Caco-2 (cell line): ENCODE results near the gene PPARD. TPM values are rescaled to one million over a fixed set of nuclear protein-coding genes. Genes with fewer than 3 reads are reported as not detected.

Experiments
- BruUV-seq: library from RNA; stranded (reverse); fragments of 400-500 nt; replicated peaks from 2 replicates; lab custom pipeline; 2021; lab: Mats Ljungman, UMichigan
- CTCF ChIA-PET: fragments of 300-600 bp; sonication (Branson Sonifier 250); formaldehyde crosslinking; loops from one replicate; lab custom pipeline; 2022; ENCODE audit warnings: antibody characterized with exemption; lab: Charles Lee
- POLR2A ChIA-PET: fragments of 300-600 bp; sonication (Branson Sonifier 250); formaldehyde crosslinking; loops from one replicate; lab custom pipeline; 2022; ENCODE audit warnings: antibody characterized with exemption; lab: Charles Lee
- DNase-seq, 2 experiments: peaks; one replicate each; pipeline versions ENCODE4 v3.0.0 to v3.0.0-alpha.2; 2020 to 2022
- H3K27me3 ChIP-seq: replicated peaks from 2 replicates; pipeline ENCODE4 v1.6.0; 2011; ENCODE audit warnings: low read length; ENCODE audit not compliant: control insufficient read depth, insufficient read depth
- H3K36me3 ChIP-seq: 2 replicates; pipeline ENCODE4 v1.5.1; 2011; ENCODE audit warnings: low read length; ENCODE audit not compliant: control insufficient read depth, insufficient read depth
- H3K4me1 ChIP-seq: fragments of 250-450 bp; sonication (Bioruptor Pico); 2 replicates; pipeline ENCODE4 v1.5.1; 2020; ENCODE audit warnings: mild to moderate bottlenecking
- H3K4me3 ChIP-seq: 2 replicates; pipeline ENCODE4 v1.5.1; 2011; ENCODE audit warnings: low read depth, mild to moderate bottlenecking, control low read depth, low read length
- H3K9me3 ChIP-seq: fragments of 250-450 bp; sonication (Bioruptor Pico); 2 replicates; pipeline ENCODE4 v1.5.1; 2020; ENCODE audit warnings: mild to moderate bottlenecking, moderate library complexity
- H3K27ac Mint-ChIP-seq: one replicate; pipeline ENCODE4 v1.8.0; 2022; ENCODE audit warnings: mixed read lengths; ENCODE audit not compliant: unreplicated experiment
- H3K27me3 Mint-ChIP-seq: one replicate; pipeline ENCODE4 v1.8.0; 2022; ENCODE audit warnings: mixed read lengths; ENCODE audit not compliant: insufficient read depth, unreplicated experiment
- H3K36me3 Mint-ChIP-seq: one replicate; pipeline ENCODE4 v1.8.0; 2022; ENCODE audit warnings: mild to moderate bottlenecking, mixed read lengths; ENCODE audit not compliant: insufficient read depth, unreplicated experiment
- H3K4me1 Mint-ChIP-seq: one replicate; pipeline ENCODE4 v1.8.0; 2022; ENCODE audit warnings: low read depth, mixed read lengths; ENCODE audit not compliant: unreplicated experiment
- H3K4me3 Mint-ChIP-seq: one replicate; pipeline ENCODE4 v1.8.0; 2022; ENCODE audit warnings: mild to moderate bottlenecking, moderate library complexity, mixed read lengths; ENCODE audit not compliant: unreplicated experiment
- H3K9me3 Mint-ChIP-seq: one replicate; pipeline ENCODE4 v1.8.0; 2022; ENCODE audit warnings: mixed read lengths; ENCODE audit not compliant: unreplicated experiment
- intact Hi-C: fragments of 100-400 bp; cut with micrococcal nuclease; formaldehyde crosslinking; loops from one replicate; pipeline ENCODE4 v1.10.0; 2022; ENCODE audit not compliant: unreplicated experiment
- total RNA-seq: library from RNA; stranded (reverse); gene quantifications from 2 replicates; pipeline ENCODE4 v1.2.3, GENCODE V29; 2022
- TF ChIP-seq, protein P1 (sequence below), 2 experiments: fragments of 200-600 bp in 1 of 2; IDR thresholded peaks; 1 replicate in 1 of 2; 2 replicates in 1 of 2; pipeline versions ENCODE4 v1.5.1 to v1.8.0; 2011 to 2022; ENCODE audit warnings: antibody characterized with exemption in 1 of 2, control low read depth in 1 of 2, inconsistent platforms in 1 of 2, low read depth in 1 of 2, low read length in 1 of 2, mild to moderate bottlenecking in 1 of 2, moderate library complexity in 1 of 2; ENCODE audit not compliant: insufficient read depth in 1 of 2, severe bottlenecking in 1 of 2, unreplicated experiment in 1 of 2

PPARD gene
- total RNA-seq, 1 experiment from 2014 or later, result 11.3 TPM

DNA sequence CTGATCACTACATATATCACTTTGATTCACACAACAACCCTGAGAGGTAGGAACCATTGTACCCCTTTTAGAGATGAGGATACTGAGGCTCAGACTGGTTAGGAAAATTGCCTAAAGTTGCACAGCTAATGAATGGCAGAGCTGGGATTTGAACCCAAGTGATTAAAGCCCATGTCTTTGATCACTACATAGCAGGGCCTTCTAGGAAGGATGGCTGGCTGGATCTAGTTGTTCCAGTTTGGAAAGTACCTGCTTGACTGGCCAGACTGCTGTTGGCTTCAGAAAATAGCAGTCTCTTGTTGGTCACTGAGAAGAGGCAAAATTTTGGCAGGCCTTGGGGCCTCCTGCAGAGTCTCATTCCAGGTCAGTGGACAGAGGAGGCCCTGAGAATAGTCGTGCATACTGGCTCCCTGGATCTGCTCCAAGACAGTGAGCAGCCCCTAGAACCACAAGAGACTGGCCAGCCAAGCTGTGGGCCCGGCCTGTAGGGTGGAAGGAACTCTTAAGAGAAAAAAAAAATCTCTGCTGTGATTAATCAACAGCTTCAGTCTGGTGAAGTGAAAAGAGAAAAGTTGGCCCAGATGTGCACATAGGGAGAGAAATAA is 17.5 kb downstream of the PPARD start:
- no TSS peak for BruUV-seq
- peaks cover 8% of the 10 kb centered on the region for H3K4me1 Mint-ChIP-seq
- TF ChIP-seq, protein P1, sequence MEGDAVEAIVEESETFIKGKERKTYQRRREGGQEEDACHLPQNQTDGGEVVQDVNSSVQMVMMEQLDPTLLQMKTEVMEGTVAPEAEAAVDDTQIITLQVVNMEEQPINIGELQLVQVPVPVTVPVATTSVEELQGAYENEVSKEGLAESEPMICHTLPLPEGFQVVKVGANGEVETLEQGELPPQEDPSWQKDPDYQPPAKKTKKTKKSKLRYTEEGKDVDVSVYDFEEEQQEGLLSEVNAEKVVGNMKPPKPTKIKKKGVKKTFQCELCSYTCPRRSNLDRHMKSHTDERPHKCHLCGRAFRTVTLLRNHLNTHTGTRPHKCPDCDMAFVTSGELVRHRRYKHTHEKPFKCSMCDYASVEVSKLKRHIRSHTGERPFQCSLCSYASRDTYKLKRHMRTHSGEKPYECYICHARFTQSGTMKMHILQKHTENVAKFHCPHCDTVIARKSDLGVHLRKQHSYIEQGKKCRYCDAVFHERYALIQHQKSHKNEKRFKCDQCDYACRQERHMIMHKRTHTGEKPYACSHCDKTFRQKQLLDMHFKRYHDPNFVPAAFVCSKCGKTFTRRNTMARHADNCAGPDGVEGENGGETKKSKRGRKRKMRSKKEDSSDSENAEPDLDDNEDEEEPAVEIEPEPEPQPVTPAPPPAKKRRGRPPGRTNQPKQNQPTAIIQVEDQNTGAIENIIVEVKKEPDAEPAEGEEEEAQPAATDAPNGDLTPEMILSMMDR (IDR thresholded peaks at IDR 0.05; ENCODE audit: insufficient read depth in 1 of 2, low read depth in 1 of 2, low read length in 1 of 2, severe bottlenecking in 1 of 2, unreplicated experiment in 1 of 2), result no peak
- CTCF ChIA-PET, result interaction anchor here (1.0 kb wide), 1 partner anchor 55 kb away, joined by 3 read pairs; no protein-coding TSS in a partner anchor
- Histone ChIP-seq H3K9me3 (no peaks in the 10 kb centered on the region), H3K27me3 (no peaks in the 10 kb centered on the region), H3K4me3 (no peak overlapping the region), H3K36me3 (no peaks in the 10 kb centered on the region), H3K4me1 (peaks cover 12% of the 10 kb centered on the region; the same call in 1 of the 2 replicates)
- no peak overlapping the region for H3K27ac Mint-ChIP-seq
- no peaks in the 10 kb centered on the region for H3K9me3 Mint-ChIP-seq
- H3K4me3 Mint-ChIP-seq, result no peak overlapping the region
- POLR2A ChIA-PET, result no interaction called here
- H3K36me3 Mint-ChIP-seq, result peaks cover 6% of the 10 kb centered on the region
- no peak for DNase-seq
- H3K27me3 Mint-ChIP-seq, result no peaks in the 10 kb centered on the region
- intact Hi-C loops, result loop anchor here (1.0 to 2.0 kb wide), 3 partner anchors 42 to 55 kb away; no protein-coding TSS in a partner anchor

DNA sequence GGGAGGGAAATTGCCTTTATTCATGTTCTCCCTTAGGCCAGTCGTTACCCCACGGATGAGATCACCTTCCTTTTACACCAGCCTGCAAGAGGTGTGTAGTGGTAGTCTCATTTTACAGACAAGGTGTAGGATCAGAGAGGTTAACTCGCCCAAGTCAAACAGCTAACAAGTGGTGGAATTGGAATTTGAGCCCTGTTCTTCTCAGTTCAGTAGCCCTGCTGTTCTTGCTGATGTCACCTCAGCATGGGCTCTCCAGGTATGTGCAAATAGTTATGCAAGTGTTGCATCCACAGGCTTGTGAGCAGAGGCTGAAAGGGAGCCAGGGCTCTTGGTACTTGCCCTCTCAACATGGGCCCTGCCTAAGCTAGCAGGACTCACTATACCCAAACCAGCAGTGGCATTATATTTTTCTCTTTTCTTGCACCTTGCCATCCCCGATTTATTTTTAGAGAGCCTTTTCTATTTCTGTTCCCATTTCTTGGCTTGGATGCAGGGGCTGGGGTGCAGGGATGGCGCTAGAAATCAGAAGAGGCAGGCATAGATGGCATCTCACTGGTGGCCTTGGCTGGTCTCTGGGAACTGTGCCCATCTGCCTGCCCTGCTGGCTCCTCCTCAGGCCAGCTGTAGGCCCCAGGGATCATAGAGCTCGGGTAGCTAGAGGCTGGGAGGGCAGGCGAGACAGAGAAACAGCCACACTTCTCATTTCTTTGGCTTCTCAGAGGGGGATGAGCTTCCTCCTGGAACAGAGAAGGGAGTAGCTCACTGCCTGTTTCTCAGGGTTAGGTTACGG is 18.2 kb downstream of the PPARD start:
- DNase-seq, result peak; percentile 51 to 68
- CTCF ChIA-PET, result interaction anchor here (1.0 kb wide), 1 partner anchor 54 kb away, joined by 3 read pairs; no protein-coding TSS in a partner anchor
- Histone ChIP-seq H3K4me3 (no peak overlapping the region), H3K4me1 (peaks cover 12% of the 10 kb centered on the region; the same call in 1 of the 2 replicates), H3K36me3 (no peaks in the 10 kb centered on the region), H3K27me3 (no peaks in the 10 kb centered on the region), H3K9me3 (no peaks in the 10 kb centered on the region)
- H3K36me3 Mint-ChIP-seq, result peaks cover 6% of the 10 kb centered on the region
- POLR2A ChIA-PET, result no interaction called here
- intact Hi-C loops, result loop anchor here (1.0 to 2.0 kb wide), 3 partner anchors 42 to 55 kb away; no protein-coding TSS in a partner anchor
- no peak overlapping the region for H3K27ac Mint-ChIP-seq
- TF ChIP-seq, protein P1 (IDR thresholded peaks at IDR 0.05; ENCODE audit: insufficient read depth in 1 of 2, low read depth in 1 of 2, low read length in 1 of 2, severe bottlenecking in 1 of 2, unreplicated experiment in 1 of 2), result no peak
- H3K27me3 Mint-ChIP-seq, result no peaks in the 10 kb centered on the region
- H3K9me3 Mint-ChIP-seq, result no peaks in the 10 kb centered on the region
- H3K4me1 Mint-ChIP-seq, result peaks cover 8% of the 10 kb centered on the region
- no TSS peak for BruUV-seq
- H3K4me3 Mint-ChIP-seq, result no peak overlapping the region

DNA sequence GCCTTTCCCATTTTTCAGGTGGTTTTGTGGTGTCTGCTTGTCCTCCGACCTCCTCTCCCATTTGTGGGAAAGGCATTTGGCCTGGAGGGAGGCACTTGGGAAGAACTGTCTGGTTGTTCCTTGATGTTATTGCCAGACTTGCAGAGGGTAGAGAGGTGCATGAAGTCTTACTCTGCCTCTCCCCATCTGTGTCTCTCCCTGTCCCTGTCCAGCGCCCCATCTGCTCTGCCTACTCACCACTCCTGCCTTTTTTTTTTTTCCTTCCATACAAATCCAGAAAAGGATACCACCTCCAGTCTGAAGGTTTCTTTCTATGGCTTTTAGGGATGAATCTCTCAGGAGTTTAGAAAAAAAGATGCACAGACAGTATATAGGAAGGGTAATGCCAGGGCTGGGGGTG is 19.8 kb downstream of the PPARD start:
- Histone ChIP-seq H3K4me1 (peaks cover 12% of the 10 kb centered on the region; the same call in 1 of the 2 replicates), H3K27me3 (no peaks in the 10 kb centered on the region), H3K36me3 (no peaks in the 10 kb centered on the region), H3K4me3 (no peak overlapping the region), H3K9me3 (no peaks in the 10 kb centered on the region)
- BruUV-seq, result no TSS peak
- peaks cover 8% of the 10 kb centered on the region for H3K4me1 Mint-ChIP-seq
- no peaks in the 10 kb centered on the region for H3K27me3 Mint-ChIP-seq
- intact Hi-C loops, result no loop called here
- ChIA-PET CTCF (no interaction called here), POLR2A (no interaction called here)
- no peak overlapping the region for H3K27ac Mint-ChIP-seq
- H3K9me3 Mint-ChIP-seq, result no peaks in the 10 kb centered on the region
- no peak for DNase-seq
- TF ChIP-seq, protein P1 (IDR thresholded peaks at IDR 0.05; ENCODE audit: insufficient read depth in 1 of 2, low read depth in 1 of 2, low read length in 1 of 2, severe bottlenecking in 1 of 2, unreplicated experiment in 1 of 2), result no peak
- H3K36me3 Mint-ChIP-seq, result peaks cover 6% of the 10 kb centered on the region
- H3K4me3 Mint-ChIP-seq, result no peak overlapping the region
